ENCODE measurements around the gene FANCE.
A peak's percentile ranks its signal among the peaks of the same experiment; 100 is the strongest.

The FANCE gene

GRCh38 chr6:35451354-35452182 lies 570 bp upstream of the FANCE start:
- no peaks in the 10 kb centered on the region for H3K9me3 ChIP-seq (ENCODE audit: control insufficient read depth, insufficient read depth, low read length)
- peak overlapping the region; percentile 52 for H3K4me3 ChIP-seq (ENCODE audit: low read depth, low read length)
- peaks cover 6% of the 10 kb centered on the region for H3K27me3 ChIP-seq (ENCODE audit: control insufficient read depth, insufficient read depth, low read length)
- H3K36me3 ChIP-seq (ENCODE audit: control insufficient read depth, insufficient read depth, low read length) = peaks cover 9% of the 10 kb centered on the region
- H3K4me1 ChIP-seq (ENCODE audit: control insufficient read depth, insufficient read depth, low read length) = peaks cover 11% of the 10 kb centered on the region
- H3K9ac ChIP-seq (ENCODE audit: low read depth, low read length) = no peak overlapping the region

GRCh38 chr6:35453236-35453635 lies 1.1 kb downstream of the FANCE start:
- Histone ChIP-seq H3K27me3 (ENCODE audit: control insufficient read depth, insufficient read depth, low read length) (peaks cover 6% of the 10 kb centered on the region), H3K9ac (ENCODE audit: low read depth, low read length) (no peak overlapping the region)

GRCh38 chr6:35454391-35455110 lies 2.4 kb downstream of the FANCE start:
- Histone ChIP-seq H3K9ac (ENCODE audit: low read depth, low read length) (no peak overlapping the region), H3K36me3 (ENCODE audit: control insufficient read depth, insufficient read depth, low read length) (peaks cover 20% of the 10 kb centered on the region), H3K4me1 (ENCODE audit: control insufficient read depth, insufficient read depth, low read length) (peaks cover 11% of the 10 kb centered on the region), H3K27me3 (ENCODE audit: control insufficient read depth, insufficient read depth, low read length) (peaks cover 6% of the 10 kb centered on the region), H3K9me3 (ENCODE audit: control insufficient read depth, insufficient read depth, low read length) (no peaks in the 10 kb centered on the region), H3K4me3 (ENCODE audit: low read depth, low read length) (no peak overlapping the region)

More at GRCh38 chr6:35453236-35453635, 1.1 kb downstream of the FANCE start:
- peaks cover 11% of the 10 kb centered on the region for H3K4me1 ChIP-seq (ENCODE audit: control insufficient read depth, insufficient read depth, low read length)
- peak overlapping the region; percentile 79 for H3K4me3 ChIP-seq (ENCODE audit: low read depth, low read length)
- no peaks in the 10 kb centered on the region for H3K9me3 ChIP-seq (ENCODE audit: control insufficient read depth, insufficient read depth, low read length)
- H3K36me3 ChIP-seq (ENCODE audit: control insufficient read depth, insufficient read depth, low read length) = peaks cover 12% of the 10 kb centered on the region

- Histone ChIP-seq H3K27me3 (ENCODE audit: control insufficient read depth, insufficient read depth, low read length) (peaks cover 2% of the 10 kb centered on the region), H3K9me3 (ENCODE audit: control insufficient read depth, insufficient read depth, low read length) (no peaks in the 10 kb centered on the region), H3K9ac (ENCODE audit: low read depth, low read length) (no peak overlapping the region), H3K4me3 (ENCODE audit: low read depth, low read length) (no peak overlapping the region), H3K4me1 (ENCODE audit: control insufficient read depth, insufficient read depth, low read length) (peaks cover 6% of the 10 kb centered on the region), H3K36me3 (ENCODE audit: control insufficient read depth, insufficient read depth, low read length) (peaks cover 28% of the 10 kb centered on the region)
These were observed 5.8 kb downstream of the FANCE start for GRCh38 chr6:35457907-35458306.

- Histone ChIP-seq H3K27me3 (ENCODE audit: control insufficient read depth, insufficient read depth, low read length) (no peaks in the 10 kb centered on the region), H3K36me3 (ENCODE audit: control insufficient read depth, insufficient read depth, low read length) (peaks cover 22% of the 10 kb centered on the region), H3K9ac (ENCODE audit: low read depth, low read length) (no peak overlapping the region), H3K9me3 (ENCODE audit: control insufficient read depth, insufficient read depth, low read length) (no peaks in the 10 kb centered on the region), H3K4me1 (ENCODE audit: control insufficient read depth, insufficient read depth, low read length) (no peaks in the 10 kb centered on the region), H3K4me3 (ENCODE audit: low read depth, low read length) (no peak overlapping the region)
These were observed 9.1 kb downstream of the FANCE start for GRCh38 chr6:35461270-35461669.

- Histone ChIP-seq H3K9ac (ENCODE audit: low read depth, low read length) (no peak overlapping the region), H3K4me1 (ENCODE audit: control insufficient read depth, insufficient read depth, low read length) (peaks cover 3% of the 10 kb centered on the region), H3K36me3 (ENCODE audit: control insufficient read depth, insufficient read depth, low read length) (peaks cover 20% of the 10 kb centered on the region), H3K4me3 (ENCODE audit: low read depth, low read length) (no peak overlapping the region), H3K27me3 (ENCODE audit: control insufficient read depth, insufficient read depth, low read length) (peaks cover 4% of the 10 kb centered on the region), H3K9me3 (ENCODE audit: control insufficient read depth, insufficient read depth, low read length) (no peaks in the 10 kb centered on the region)
These were observed 11.2 kb downstream of the FANCE start for GRCh38 chr6:35463292-35463691.

GRCh38 chr6:35465646-35466045 lies 13.5 kb downstream of the FANCE start:
- Histone ChIP-seq H3K36me3 (ENCODE audit: control insufficient read depth, insufficient read depth, low read length) (peaks cover 26% of the 10 kb centered on the region), H3K9me3 (ENCODE audit: control insufficient read depth, insufficient read depth, low read length) (no peaks in the 10 kb centered on the region), H3K4me3 (ENCODE audit: low read depth, low read length) (no peak overlapping the region), H3K4me1 (ENCODE audit: control insufficient read depth, insufficient read depth, low read length) (peaks cover 10% of the 10 kb centered on the region), H3K27me3 (ENCODE audit: control insufficient read depth, insufficient read depth, low read length) (peaks cover 4% of the 10 kb centered on the region), H3K9ac (ENCODE audit: low read depth, low read length) (no peak overlapping the region)

- Histone ChIP-seq H3K4me3 (ENCODE audit: low read depth, low read length) (peak within 1 kb of the TSS; percentile 97), H3K4me1 (ENCODE audit: control insufficient read depth, insufficient read depth, low read length) (peaks cover 18% of the 10 kb centered on the region), H3K9ac (ENCODE audit: low read depth, low read length) (peak within 1 kb of the TSS; percentile 99), H3K27me3 (ENCODE audit: control insufficient read depth, insufficient read depth, low read length) (peaks cover 4% of the 10 kb centered on the region), H3K9me3 (ENCODE audit: control insufficient read depth, insufficient read depth, low read length) (no peaks in the 10 kb centered on the region), H3K36me3 (ENCODE audit: control insufficient read depth, insufficient read depth, low read length) (peaks cover 47% of the 10 kb centered on the region)
These were observed 16.2 kb downstream of the FANCE start, which contains the start of gene RPL10A for GRCh38 chr6:35468181-35468979. TSS of gene RPL10A (plus strand) at chr6:35468401. CDS start at chr6:35468435, 34 bp downstream.

GRCh38 chr6:35468980-35469750 lies 17.0 kb downstream of the FANCE start:
- peaks cover 4% of the 10 kb centered on the region for H3K27me3 ChIP-seq (ENCODE audit: control insufficient read depth, insufficient read depth, low read length)
- no peaks in the 10 kb centered on the region for H3K9me3 ChIP-seq (ENCODE audit: control insufficient read depth, insufficient read depth, low read length)
- peak overlapping the region; percentile 97 for H3K4me3 ChIP-seq (ENCODE audit: low read depth, low read length)
- peak overlapping the region; percentile 99 for H3K9ac ChIP-seq (ENCODE audit: low read depth, low read length)
- peaks cover 47% of the 10 kb centered on the region for H3K36me3 ChIP-seq (ENCODE audit: control insufficient read depth, insufficient read depth, low read length)
- H3K4me1 ChIP-seq (ENCODE audit: control insufficient read depth, insufficient read depth, low read length) = peaks cover 18% of the 10 kb centered on the region

GRCh38 chr6:35469751-35470662 lies 17.9 kb downstream of the FANCE start:
- Histone ChIP-seq H3K4me1 (ENCODE audit: control insufficient read depth, insufficient read depth, low read length) (peaks cover 18% of the 10 kb centered on the region), H3K36me3 (ENCODE audit: control insufficient read depth, insufficient read depth, low read length) (peaks cover 53% of the 10 kb centered on the region), H3K4me3 (ENCODE audit: low read depth, low read length) (peak overlapping the region; percentile 97), H3K9me3 (ENCODE audit: control insufficient read depth, insufficient read depth, low read length) (no peaks in the 10 kb centered on the region), H3K27me3 (ENCODE audit: control insufficient read depth, insufficient read depth, low read length) (peaks cover 4% of the 10 kb centered on the region), H3K9ac (ENCODE audit: low read depth, low read length) (peak overlapping the region; percentile 99)
